HG02852 (cell line): ENCODE data around the gene TXNRD1.
"Not testable (repeated sequence)": the region's sequence is repeated elsewhere in the genome, so short reads cannot be mapped to it uniquely, and the experiment has no call there.

ENCODE experiments used
- ATAC-seq: cut with Tn5 transposase; IDR thresholded peaks from one replicate; pipeline ENCODE4 v1.9.1; 2021; ENCODE audit warnings: mild to moderate bottlenecking, moderate library complexity; ENCODE audit not compliant: unreplicated experiment

Gene TXNRD1

GRCh38 chr12:104190641-104191176 lies 24.9 kb upstream of the TXNRD1 start:
- no peak for ATAC-seq

GRCh38 chr12:104197264-104197663 lies 18.3 kb upstream of the TXNRD1 start:
- ATAC-seq, result no peak

- no peak for ATAC-seq
Observed at GRCh38 chr12:104199964-104200363, 15.6 kb upstream of the TXNRD1 start.

GRCh38 chr12:104201238-104202001 lies 14.2 kb upstream of the TXNRD1 start:
- ATAC-seq, result no peak

GRCh38 chr12:104204690-104205480 lies 10.7 kb upstream of the TXNRD1 start:
- no peak for ATAC-seq

GRCh38 chr12:104207416-104208205 lies 8.0 kb upstream of the TXNRD1 start:
- ATAC-seq, result no peak

GRCh38 chr12:104212516-104212915 lies 3.1 kb upstream of the TXNRD1 start:
- no peak for ATAC-seq

GRCh38 chr12:104213952-104214351 lies 1.6 kb upstream of the TXNRD1 start:
- ATAC-seq, result no peak

- ATAC-seq, result no peak
Observed at GRCh38 chr12:104216521-104216924, 944 bp downstream of the TXNRD1 start.

GRCh38 chr12:104218506-104218905 lies 2.9 kb downstream of the TXNRD1 start:
- not testable (repeated sequence) for ATAC-seq

GRCh38 chr12:104218935-104219334 lies 3.4 kb downstream of the TXNRD1 start:
- ATAC-seq, result no peak

- ATAC-seq, result no peak
Observed at GRCh38 chr12:104219361-104219892, 3.8 kb downstream of the TXNRD1 start.

- ATAC-seq, result no peak
Observed at GRCh38 chr12:104219908-104220404, 4.4 kb downstream of the TXNRD1 start.

GRCh38 chr12:104220931-104221330 lies 5.4 kb downstream of the TXNRD1 start:
- ATAC-seq, result no peak

GRCh38 chr12:104222976-104223375 lies 7.4 kb downstream of the TXNRD1 start:
- no peak for ATAC-seq

- no peak for ATAC-seq
Observed at GRCh38 chr12:104223712-104224111, 8.1 kb downstream of the TXNRD1 start.

- ATAC-seq, result no peak
Observed at GRCh38 chr12:104226672-104227071, 11.1 kb downstream of the TXNRD1 start.

GRCh38 chr12:104230304-104231095 lies 14.9 kb downstream of the TXNRD1 start:
- no peak for ATAC-seq

- ATAC-seq, result no peak
Observed at GRCh38 chr12:104232609-104233280, 17.2 kb downstream of the TXNRD1 start.
